ENCODE data around the gene XPNPEP3. TPM values are rescaled to one million over a fixed set of nuclear protein-coding genes. Genes with fewer than 3 reads are reported as not detected.
"Not testable (repeated sequence)": the region's sequence is repeated elsewhere in the genome, so short reads cannot be mapped to it uniquely, and the experiment has no call there.

Gene XPNPEP3
- total and polyA plus RNA-seq, 8 donors: 3.0 to 12.5 (median 5.2) TPM

DNA sequence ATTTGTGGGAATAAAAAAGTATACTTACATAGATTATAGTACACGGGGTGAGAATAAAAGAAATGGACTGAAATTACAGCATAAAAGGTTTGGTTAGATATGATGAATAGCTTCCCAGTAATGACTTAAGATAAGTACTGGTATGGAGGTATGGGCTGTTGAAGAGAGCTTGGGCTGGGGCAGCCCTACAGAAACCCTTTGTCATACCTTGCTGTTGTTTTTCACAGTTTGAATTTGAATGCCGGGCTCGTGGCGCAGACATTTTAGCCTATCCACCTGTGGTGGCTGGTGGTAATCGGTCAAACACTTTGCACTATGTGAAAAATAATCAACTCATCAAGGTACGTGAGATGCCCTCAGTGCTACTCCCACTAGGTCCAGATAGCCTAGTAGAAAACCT lies 51.9 kb downstream of the XPNPEP3 start:
- no peaks in the 10 kb centered on the region for H3K27me3 ChIP-seq
- H3K4me3 ChIP-seq: no peak overlapping the region
- H3K36me3 ChIP-seq: peaks cover 8 to 87% (median 72%) of the 10 kb centered on the region in 4 donors
- intact Hi-C loops (cut with DNase I; ENCODE audit: low total_unique reads): no loop called here
- H3K4me1 ChIP-seq: no peaks in the 10 kb centered on the region
- TF ChIP-seq EP300 (IDR thresholded peaks at IDR 0.05) (no peak), POLR2AphosphoS5 (IDR thresholded peaks at IDR 0.05) (no peak), POLR2A (IDR thresholded peaks at IDR 0.05) (no peak)
- TF ChIP-seq, protein P1, sequence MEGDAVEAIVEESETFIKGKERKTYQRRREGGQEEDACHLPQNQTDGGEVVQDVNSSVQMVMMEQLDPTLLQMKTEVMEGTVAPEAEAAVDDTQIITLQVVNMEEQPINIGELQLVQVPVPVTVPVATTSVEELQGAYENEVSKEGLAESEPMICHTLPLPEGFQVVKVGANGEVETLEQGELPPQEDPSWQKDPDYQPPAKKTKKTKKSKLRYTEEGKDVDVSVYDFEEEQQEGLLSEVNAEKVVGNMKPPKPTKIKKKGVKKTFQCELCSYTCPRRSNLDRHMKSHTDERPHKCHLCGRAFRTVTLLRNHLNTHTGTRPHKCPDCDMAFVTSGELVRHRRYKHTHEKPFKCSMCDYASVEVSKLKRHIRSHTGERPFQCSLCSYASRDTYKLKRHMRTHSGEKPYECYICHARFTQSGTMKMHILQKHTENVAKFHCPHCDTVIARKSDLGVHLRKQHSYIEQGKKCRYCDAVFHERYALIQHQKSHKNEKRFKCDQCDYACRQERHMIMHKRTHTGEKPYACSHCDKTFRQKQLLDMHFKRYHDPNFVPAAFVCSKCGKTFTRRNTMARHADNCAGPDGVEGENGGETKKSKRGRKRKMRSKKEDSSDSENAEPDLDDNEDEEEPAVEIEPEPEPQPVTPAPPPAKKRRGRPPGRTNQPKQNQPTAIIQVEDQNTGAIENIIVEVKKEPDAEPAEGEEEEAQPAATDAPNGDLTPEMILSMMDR (IDR thresholded peaks at IDR 0.05): no peak
- H3K9me3 ChIP-seq: no peaks in the 10 kb centered on the region
- DNase-seq: no peak
- H3K27ac ChIP-seq: no peak overlapping the region
- 92 to 96% (median 94%) methylated on average over 6 of the region's 6 CpGs for WGBS, 5 donors

DNA sequence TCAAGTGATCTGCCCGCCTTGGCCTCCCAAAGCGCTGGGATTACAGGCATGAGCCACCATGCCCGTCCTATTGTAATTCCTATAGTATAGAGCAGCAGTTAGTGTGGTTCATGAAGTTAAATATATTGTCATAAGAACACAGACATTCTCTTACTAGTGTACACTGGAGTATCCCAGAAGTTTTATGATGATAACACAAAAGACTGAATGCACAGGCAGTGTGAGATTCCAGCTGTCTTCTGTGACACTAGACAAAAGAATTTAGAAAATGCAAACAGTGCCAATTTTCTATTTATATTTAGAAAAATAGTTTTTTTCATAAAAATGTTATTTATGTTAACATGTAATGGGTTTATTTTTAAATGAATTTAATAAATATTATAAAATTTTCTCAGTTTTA lies 54.8 kb downstream of the XPNPEP3 start:
- H3K36me3 ChIP-seq: peaks cover 11 to 98% (median 80%) of the 10 kb centered on the region in 4 donors
- H3K4me1 ChIP-seq: peaks cover 0 to 18% (median 6%) of the 10 kb centered on the region in 4 donors
- 90 to 94% (median 93%) methylated on average over 3 of the region's 3 CpGs for WGBS, 5 donors
- no peak overlapping the region for H3K27ac ChIP-seq
- no peaks in the 10 kb centered on the region for H3K27me3 ChIP-seq
- intact Hi-C loops (cut with DNase I; ENCODE audit: low total_unique reads): no loop called here
- no peaks in the 10 kb centered on the region for H3K9me3 ChIP-seq
- no peak overlapping the region for H3K4me3 ChIP-seq
- TF ChIP-seq EP300 (IDR thresholded peaks at IDR 0.05) (no peak), POLR2A (IDR thresholded peaks at IDR 0.05) (no peak), POLR2AphosphoS5 (IDR thresholded peaks at IDR 0.05) (no peak)
- TF ChIP-seq, protein P1 (IDR thresholded peaks at IDR 0.05): no peak
- DNase-seq: no peak

DNA sequence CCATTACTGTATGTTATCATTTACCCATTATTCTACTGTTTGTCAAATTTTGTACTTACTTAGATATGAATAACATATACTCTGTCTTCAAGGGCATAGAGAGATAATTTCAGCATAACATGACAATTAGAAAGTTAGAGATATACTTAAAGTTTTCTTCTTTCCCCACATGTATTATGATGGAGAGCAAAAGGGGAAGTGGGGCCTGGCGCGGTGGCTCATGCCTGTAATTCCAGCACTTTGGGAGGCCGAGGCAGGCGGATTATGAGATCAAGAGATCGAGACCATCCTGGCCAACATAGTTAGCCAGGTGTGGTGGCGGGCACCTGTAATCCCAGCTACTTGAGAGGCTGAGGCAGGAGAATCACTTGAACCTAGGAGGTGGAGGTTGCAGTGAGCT lies 56.0 kb downstream of the XPNPEP3 start:
- H3K9me3 ChIP-seq; H3K27me3 ChIP-seq; H3K27ac ChIP-seq; DNase-seq; intact Hi-C loops (cut with DNase I; ENCODE audit: low total_unique reads); H3K4me3 ChIP-seq: not testable (repeated sequence)
- H3K4me1 ChIP-seq: peaks cover 0 to 22% (median 6%) of the 10 kb centered on the region in 4 donors
- 95 to 98% (median 97%) methylated on average over 6 of the region's 6 CpGs for WGBS, 5 donors
- H3K36me3 ChIP-seq: peaks cover 13 to 100% (median 81%) of the 10 kb centered on the region in 4 donors

GRCh38 chr22:40919446-40919845 lies 62.5 kb downstream of the XPNPEP3 start:
- WGBS, 5 donors: 83 to 89% (median 83%) methylated on average over 5 of the region's 5 CpGs
- peaks cover 0 to 27% (median 8%) of the 10 kb centered on the region in 4 donors for H3K4me1 ChIP-seq
- H3K4me3 ChIP-seq: no peak overlapping the region
- DNase-seq: no peak
- intact Hi-C loops (cut with DNase I; ENCODE audit: low total_unique reads): no loop called here
- H3K36me3 ChIP-seq: peaks cover 12 to 85% (median 79%) of the 10 kb centered on the region in 4 donors
- no peaks in the 10 kb centered on the region for H3K27me3 ChIP-seq
- no peaks in the 10 kb centered on the region for H3K9me3 ChIP-seq
- TF ChIP-seq POLR2A (IDR thresholded peaks at IDR 0.05): no peak
- no peak for TF ChIP-seq POLR2AphosphoS5 (IDR thresholded peaks at IDR 0.05)
- TF ChIP-seq EP300 (IDR thresholded peaks at IDR 0.05): no peak
- TF ChIP-seq, protein P1 (IDR thresholded peaks at IDR 0.05): no peak
- H3K27ac ChIP-seq: no peak overlapping the region

DNA sequence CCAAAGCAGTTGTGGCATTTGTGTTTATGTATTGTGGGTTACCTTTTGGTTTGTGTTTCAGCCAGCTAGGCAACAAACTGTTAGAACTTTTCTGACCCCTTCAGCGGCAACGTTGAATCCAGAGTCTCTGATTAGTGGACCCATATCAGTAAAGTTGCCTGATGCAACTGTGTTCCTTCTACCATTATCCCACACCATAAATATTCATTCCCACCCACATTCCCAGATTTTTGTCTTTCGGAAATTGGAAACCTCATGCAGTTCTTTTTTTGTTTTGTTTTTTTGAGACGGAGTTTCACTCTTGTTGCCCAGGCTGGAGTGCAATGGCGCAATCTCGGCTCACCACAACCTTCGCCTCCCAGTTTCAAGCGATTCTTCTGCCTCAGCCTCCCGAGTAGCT lies 63.6 kb downstream of the XPNPEP3 start:
- TF ChIP-seq POLR2A (IDR thresholded peaks at IDR 0.05) (no peak), EP300 (IDR thresholded peaks at IDR 0.05) (no peak), POLR2AphosphoS5 (IDR thresholded peaks at IDR 0.05) (no peak)
- TF ChIP-seq, protein P1 (IDR thresholded peaks at IDR 0.05): no peak
- H3K9me3 ChIP-seq: no peaks in the 10 kb centered on the region

More for the DNA sequence above, 63.6 kb downstream of the XPNPEP3 start:
- Histone ChIP-seq H3K27ac (no peak overlapping the region), H3K4me3 (no peak overlapping the region), H3K27me3 (no peaks in the 10 kb centered on the region), H3K36me3 (peaks cover 20 to 85% (median 80%) of the 10 kb centered on the region in 4 donors), H3K4me1 (peaks cover 0 to 21% (median 8%) of the 10 kb centered on the region in 4 donors)
- DNase-seq: no peak
- intact Hi-C loops (cut with DNase I; ENCODE audit: low total_unique reads): no loop called here
- WGBS, 5 donors: 84 to 94% (median 88%) methylated on average over 9 of the region's 9 CpGs
